Measurements from ENCODE around the gene SNPH. TPM values are rescaled to one million over a fixed set of nuclear protein-coding genes. Genes with fewer than 3 reads are reported as not detected.

Gene SNPH
- total RNA-seq, 1 experiment from 2014 or later = 0.93 TPM

GRCh38 chr20:1229541-1229940, 36.6 kb upstream of the SNPH start:
- Histone ChIP-seq H3K9me2 (replicated peaks; ENCODE audit: insufficient read depth, low read length) (no peaks in the 10 kb centered on the region), H3K27me3 (ENCODE audit: low read length) (no peaks in the 10 kb centered on the region), H3K4me3 (ENCODE audit: low read length) (no peak overlapping the region), H3K4me2 (ENCODE audit: low read depth, low read length, poor library complexity, severe bottlenecking) (no peak overlapping the region), H3K9ac (ENCODE audit: low read length) (no peak overlapping the region), H3K9me3 (ENCODE audit: low read length) (no peaks in the 10 kb centered on the region), H3K4me1 (ENCODE audit: low read length) (no peaks in the 10 kb centered on the region), H3K36me3 (ENCODE audit: insufficient read depth, low read length) (no peaks in the 10 kb centered on the region), H4K20me1 (ENCODE audit: insufficient read depth, low read depth, low read length) (no peaks in the 10 kb centered on the region), H3K27ac (ENCODE audit: low read length) (no peak overlapping the region), H2AFZ (ENCODE audit: low read length) (no peak overlapping the region), H3K79me2 (ENCODE audit: low read length) (no peaks in the 10 kb centered on the region)
- DNase-seq = no peak

DNA sequence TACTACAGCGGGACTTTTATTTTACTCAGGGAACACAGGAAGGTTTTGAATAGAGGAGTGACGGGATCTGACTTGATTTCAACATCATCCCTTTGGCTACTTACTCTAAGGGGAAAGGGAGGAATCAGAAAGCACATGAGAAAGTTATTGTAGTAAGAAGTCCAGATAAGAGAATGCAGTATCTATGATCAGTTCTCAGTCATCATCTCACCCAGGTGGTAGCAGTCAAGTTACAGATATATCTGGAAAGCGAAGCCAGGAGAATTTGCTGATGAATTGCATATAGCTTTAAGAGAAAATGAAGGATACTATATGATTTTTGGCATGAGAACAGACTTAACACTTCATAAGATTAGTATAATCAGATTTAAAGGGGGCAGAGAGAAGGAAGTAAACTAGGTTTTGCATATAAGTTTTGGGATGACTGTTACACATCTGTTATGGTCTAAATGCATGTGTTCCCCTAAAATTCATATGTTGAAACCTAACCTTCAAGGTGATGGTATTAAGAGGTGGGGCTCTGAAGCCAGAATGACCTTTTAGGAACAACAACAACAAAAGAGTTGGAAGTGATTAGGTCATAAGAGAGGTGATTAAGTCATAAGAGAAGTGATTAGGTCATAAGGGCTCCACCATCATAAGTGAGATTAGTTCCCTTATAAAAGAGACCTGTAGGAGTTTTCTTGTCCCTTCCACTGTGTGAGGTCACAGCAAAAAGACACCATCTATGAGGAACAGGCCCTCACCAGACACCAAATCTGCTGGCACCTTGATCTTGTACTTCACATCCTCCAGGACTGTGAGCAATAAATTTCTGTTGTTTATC, 33.6 kb upstream of the SNPH start:
- H3K27me3 ChIP-seq (ENCODE audit: low read length) = no peaks in the 10 kb centered on the region
- H3K27ac ChIP-seq (ENCODE audit: low read length) = no peak overlapping the region
- no peaks in the 10 kb centered on the region for H3K79me2 ChIP-seq (ENCODE audit: low read length)
- DNase-seq = no peak
- H3K9ac ChIP-seq (ENCODE audit: low read length) = no peak overlapping the region
- no peak overlapping the region for H2AFZ ChIP-seq (ENCODE audit: low read length)
- no peaks in the 10 kb centered on the region for H4K20me1 ChIP-seq (ENCODE audit: insufficient read depth, low read depth, low read length)
- no peak overlapping the region for H3K4me3 ChIP-seq (ENCODE audit: low read length)
- H3K4me2 ChIP-seq (ENCODE audit: low read depth, low read length, poor library complexity, severe bottlenecking) = no peak overlapping the region
- no peaks in the 10 kb centered on the region for H3K9me3 ChIP-seq (ENCODE audit: low read length)
- no peaks in the 10 kb centered on the region for H3K9me2 ChIP-seq (replicated peaks; ENCODE audit: insufficient read depth, low read length)
- no peaks in the 10 kb centered on the region for H3K36me3 ChIP-seq (ENCODE audit: insufficient read depth, low read length)
- H3K4me1 ChIP-seq (ENCODE audit: low read length) = no peaks in the 10 kb centered on the region

DNA sequence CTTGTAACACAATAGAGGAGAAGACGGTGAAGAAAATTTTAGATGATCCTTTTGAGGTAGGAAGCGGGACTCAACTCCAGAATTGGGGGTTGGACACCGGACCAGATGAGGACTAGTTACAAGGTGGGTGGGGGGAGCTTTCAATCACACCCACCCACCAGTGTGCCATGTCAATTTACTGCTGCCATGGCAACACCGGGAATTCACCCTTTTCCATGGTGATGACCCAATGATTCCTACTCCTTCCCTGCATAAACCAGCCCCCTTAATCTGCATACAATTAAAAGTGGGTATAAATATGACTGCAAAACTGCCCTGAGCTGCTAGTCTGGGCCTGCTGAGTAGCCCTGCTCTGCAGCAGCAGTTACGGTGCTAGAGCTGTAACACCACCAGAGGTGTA, 25.5 kb upstream of the SNPH start:
- Histone ChIP-seq H3K4me3 (ENCODE audit: low read length) (no peak overlapping the region), H3K27me3 (ENCODE audit: low read length) (0 out of 2 replicates have a peak, but pooled peaks cover 2% of the 10 kb centered on the region), H3K79me2 (ENCODE audit: low read length) (no peaks in the 10 kb centered on the region), H4K20me1 (ENCODE audit: insufficient read depth, low read depth, low read length) (no peaks in the 10 kb centered on the region), H3K9ac (ENCODE audit: low read length) (no peak overlapping the region), H3K36me3 (ENCODE audit: insufficient read depth, low read length) (no peaks in the 10 kb centered on the region), H2AFZ (ENCODE audit: low read length) (no peak overlapping the region), H3K9me2 (replicated peaks; ENCODE audit: insufficient read depth, low read length) (no peaks in the 10 kb centered on the region), H3K4me1 (ENCODE audit: low read length) (no peaks in the 10 kb centered on the region), H3K27ac (ENCODE audit: low read length) (no peak overlapping the region), H3K4me2 (ENCODE audit: low read depth, low read length, poor library complexity, severe bottlenecking) (no peak overlapping the region), H3K9me3 (ENCODE audit: low read length) (no peaks in the 10 kb centered on the region)
- no peak for DNase-seq

GRCh38 chr20:1241456-1241855, 24.6 kb upstream of the SNPH start:
- Histone ChIP-seq H3K27me3 (ENCODE audit: low read length) (0 out of 2 replicates have a peak, but pooled peaks cover 2% of the 10 kb centered on the region), H3K4me1 (ENCODE audit: low read length) (no peaks in the 10 kb centered on the region), H3K9me2 (replicated peaks; ENCODE audit: insufficient read depth, low read length) (no peaks in the 10 kb centered on the region), H3K9ac (ENCODE audit: low read length) (no peak overlapping the region), H2AFZ (ENCODE audit: low read length) (no peak overlapping the region), H3K4me3 (ENCODE audit: low read length) (no peak overlapping the region), H3K36me3 (ENCODE audit: insufficient read depth, low read length) (no peaks in the 10 kb centered on the region), H3K4me2 (ENCODE audit: low read depth, low read length, poor library complexity, severe bottlenecking) (no peak overlapping the region), H4K20me1 (ENCODE audit: insufficient read depth, low read depth, low read length) (no peaks in the 10 kb centered on the region), H3K9me3 (ENCODE audit: low read length) (no peaks in the 10 kb centered on the region), H3K79me2 (ENCODE audit: low read length) (no peaks in the 10 kb centered on the region), H3K27ac (ENCODE audit: low read length) (no peak overlapping the region)
- no peak for DNase-seq

DNA sequence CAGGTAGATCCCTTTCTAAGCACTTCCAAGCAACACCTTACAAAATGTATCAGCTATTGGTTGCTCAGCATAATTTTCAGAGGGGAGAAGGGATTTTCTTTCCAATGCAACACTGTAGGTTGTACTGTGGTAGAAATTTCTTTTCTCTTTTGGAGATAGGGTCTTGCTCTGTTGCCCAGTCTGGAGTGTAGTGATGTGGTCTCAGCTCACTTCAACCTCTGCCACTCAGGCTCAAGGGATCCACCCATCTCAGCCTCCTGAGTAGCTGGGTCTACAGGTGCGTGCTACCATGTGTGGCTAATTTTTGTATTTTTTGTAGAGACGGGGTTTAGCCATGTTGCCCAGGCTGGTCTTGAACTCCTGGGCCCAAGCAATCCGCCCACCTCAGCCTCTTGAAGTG, 24.0 kb upstream of the SNPH start:
- H3K4me2 ChIP-seq (ENCODE audit: low read depth, low read length, poor library complexity, severe bottlenecking) = no peak overlapping the region

DNA sequence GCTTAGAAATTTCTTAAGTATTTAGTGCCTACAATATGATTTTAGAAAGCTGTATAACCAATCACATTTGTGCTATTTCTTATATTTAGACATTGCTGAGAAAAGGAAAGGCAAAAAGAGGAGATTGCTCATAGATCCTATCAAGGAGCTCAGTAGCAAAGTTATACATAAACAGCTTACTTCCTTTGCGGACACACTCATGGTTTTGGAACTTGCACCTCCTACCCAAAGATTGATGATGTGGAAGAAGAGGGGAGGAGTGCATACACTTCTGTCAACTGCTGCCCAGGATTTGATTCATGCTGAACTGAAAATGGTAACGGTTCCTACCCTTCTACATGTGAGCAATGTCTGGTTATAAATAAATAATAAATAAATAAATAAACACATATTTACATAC, 23.6 kb upstream of the SNPH start:
- Histone ChIP-seq H3K9ac (ENCODE audit: low read length) (no peak overlapping the region), H3K79me2 (ENCODE audit: low read length) (no peaks in the 10 kb centered on the region), H2AFZ (ENCODE audit: low read length) (no peak overlapping the region), H3K27me3 (ENCODE audit: low read length) (0 out of 2 replicates have a peak, but pooled peaks cover 2% of the 10 kb centered on the region), H3K4me2 (ENCODE audit: low read depth, low read length, poor library complexity, severe bottlenecking) (no peak overlapping the region), H3K4me1 (ENCODE audit: low read length) (no peaks in the 10 kb centered on the region), H3K9me2 (replicated peaks; ENCODE audit: insufficient read depth, low read length) (no peaks in the 10 kb centered on the region), H3K36me3 (ENCODE audit: insufficient read depth, low read length) (no peaks in the 10 kb centered on the region), H3K27ac (ENCODE audit: low read length) (no peak overlapping the region), H3K9me3 (ENCODE audit: low read length) (no peaks in the 10 kb centered on the region), H3K4me3 (ENCODE audit: low read length) (no peak overlapping the region), H4K20me1 (ENCODE audit: insufficient read depth, low read depth, low read length) (no peaks in the 10 kb centered on the region)
- no peak for DNase-seq

More for the DNA sequence above, 24.0 kb upstream of the SNPH start:
- H3K4me3 ChIP-seq (ENCODE audit: low read length) = no peak overlapping the region
- H2AFZ ChIP-seq (ENCODE audit: low read length) = no peak overlapping the region
- no peaks in the 10 kb centered on the region for H3K9me3 ChIP-seq (ENCODE audit: low read length)
- no peak for DNase-seq
- H4K20me1 ChIP-seq (ENCODE audit: insufficient read depth, low read depth, low read length) = no peaks in the 10 kb centered on the region
- H3K36me3 ChIP-seq (ENCODE audit: insufficient read depth, low read length) = no peaks in the 10 kb centered on the region
- no peaks in the 10 kb centered on the region for H3K9me2 ChIP-seq (replicated peaks; ENCODE audit: insufficient read depth, low read length)
- H3K9ac ChIP-seq (ENCODE audit: low read length) = no peak overlapping the region
- no peaks in the 10 kb centered on the region for H3K79me2 ChIP-seq (ENCODE audit: low read length)
- H3K27ac ChIP-seq (ENCODE audit: low read length) = no peak overlapping the region
- H3K4me1 ChIP-seq (ENCODE audit: low read length) = no peaks in the 10 kb centered on the region
- 0 out of 2 replicates have a peak, but pooled peaks cover 2% of the 10 kb centered on the region for H3K27me3 ChIP-seq (ENCODE audit: low read length)

DNA sequence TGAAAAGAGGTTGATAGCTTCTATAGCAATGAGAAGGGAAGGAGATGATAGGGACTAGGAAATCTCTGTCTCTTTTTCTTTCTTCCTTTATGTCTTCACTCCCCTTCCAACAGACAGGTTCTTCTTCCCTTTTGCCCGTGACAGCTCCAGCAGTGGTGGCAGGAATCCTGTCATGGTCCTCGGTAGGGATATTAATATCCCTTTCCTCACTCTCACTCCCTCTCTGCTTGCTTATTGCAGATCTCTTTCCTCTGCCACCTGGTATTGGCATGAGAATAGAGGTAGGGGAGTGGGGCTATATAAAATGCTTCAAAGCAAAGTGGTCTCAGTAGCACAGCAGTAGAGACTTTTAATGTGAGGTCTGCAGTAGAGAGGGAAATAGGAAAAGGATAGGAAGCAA, 20.5 kb upstream of the SNPH start:
- Histone ChIP-seq H3K36me3 (ENCODE audit: insufficient read depth, low read length) (no peaks in the 10 kb centered on the region), H3K4me2 (ENCODE audit: low read depth, low read length, poor library complexity, severe bottlenecking) (no peak overlapping the region), H3K9ac (ENCODE audit: low read length) (no peak overlapping the region), H4K20me1 (ENCODE audit: insufficient read depth, low read depth, low read length) (no peaks in the 10 kb centered on the region), H3K27me3 (ENCODE audit: low read length) (0 out of 2 replicates have a peak, but pooled peaks cover 2% of the 10 kb centered on the region), H3K4me3 (ENCODE audit: low read length) (no peak overlapping the region), H3K9me3 (ENCODE audit: low read length) (no peaks in the 10 kb centered on the region), H3K79me2 (ENCODE audit: low read length) (no peaks in the 10 kb centered on the region), H3K4me1 (ENCODE audit: low read length) (no peaks in the 10 kb centered on the region), H3K9me2 (replicated peaks; ENCODE audit: insufficient read depth, low read length) (no peaks in the 10 kb centered on the region), H2AFZ (ENCODE audit: low read length) (no peak overlapping the region), H3K27ac (ENCODE audit: low read length) (no peak overlapping the region)
- DNase-seq = no peak

GRCh38 chr20:1247689-1248088, 18.4 kb upstream of the SNPH start:
- H3K9me3 ChIP-seq (ENCODE audit: low read length) = no peaks in the 10 kb centered on the region
- H3K27ac ChIP-seq (ENCODE audit: low read length) = no peak overlapping the region
- no peak overlapping the region for H3K4me2 ChIP-seq (ENCODE audit: low read depth, low read length, poor library complexity, severe bottlenecking)
- H3K27me3 ChIP-seq (ENCODE audit: low read length) = no peaks in the 10 kb centered on the region
- no peak overlapping the region for H3K4me3 ChIP-seq (ENCODE audit: low read length)
- H3K4me1 ChIP-seq (ENCODE audit: low read length) = no peaks in the 10 kb centered on the region
- no peaks in the 10 kb centered on the region for H3K9me2 ChIP-seq (replicated peaks; ENCODE audit: insufficient read depth, low read length)
- H3K9ac ChIP-seq (ENCODE audit: low read length) = no peak overlapping the region
- H4K20me1 ChIP-seq (ENCODE audit: insufficient read depth, low read depth, low read length) = no peaks in the 10 kb centered on the region
- no peak overlapping the region for H2AFZ ChIP-seq (ENCODE audit: low read length)
- no peaks in the 10 kb centered on the region for H3K79me2 ChIP-seq (ENCODE audit: low read length)
- H3K36me3 ChIP-seq (ENCODE audit: insufficient read depth, low read length) = no peaks in the 10 kb centered on the region
- DNase-seq = no peak

Measured in Karpas-422 (cell line).